Measurements from ENCODE around the gene RFX8.

GRCh38 chr2:101520246-101520645 is 45.3 kb upstream of the RFX8 start:
- TF ChIP-seq CTCF (IDR thresholded peaks at IDR 0.05) (no peak), POLR2A (IDR thresholded peaks at IDR 0.05) (no peak)
